Kidney (tissue), 14 donors: ENCODE results near the gene DZIP1. TPM values are rescaled to one million over a fixed set of nuclear protein-coding genes. Genes with fewer than 3 reads are reported as not detected.

Experiments used
- DNase-seq, 5 donors: peaks; one replicate each; pipeline ENCODE4 v3.0.0-alpha.2; 2013 to 2020
- FAIRE-seq: peaks from 2 replicates; lab custom pipeline; 2012; peaks lifted over from hg19 to GRCh38; lab: Jason Lieb, UNC
- H3K27ac ChIP-seq, 2 donors: one replicate each; pipeline ENCODE4 v1.7.0; 2013; ENCODE audit warnings: low read depth in 2 of 2, low read length in 2 of 2, inconsistent platforms in 1 of 2
- H3K27me3 ChIP-seq: one replicate; pipeline ENCODE4 v1.7.1; 2013; ENCODE audit warnings: low read length, inconsistent platforms; ENCODE audit not compliant: control insufficient read depth, insufficient read depth
- H3K36me3 ChIP-seq, 3 donors: one replicate each; pipeline versions ENCODE4 v1.7.0 to v1.7.1; 2013; ENCODE audit warnings: low read length in 3 of 3, control low read depth in 1 of 3, inconsistent platforms in 1 of 3; ENCODE audit not compliant: insufficient read depth in 3 of 3, control insufficient read depth in 2 of 3
- H3K4me1 ChIP-seq, 3 donors: one replicate each; pipeline versions ENCODE4 v1.7.0 to v1.7.1; 2013; ENCODE audit warnings: low read length in 3 of 3, inconsistent platforms in 1 of 3, low read depth in 1 of 3; ENCODE audit not compliant: control insufficient read depth in 2 of 3, insufficient read depth in 2 of 3
- H3K4me3 ChIP-seq, 3 donors: one replicate each; pipeline versions ENCODE4 v1.7.0 to v1.8.1; 2013; ENCODE audit warnings: low read length in 3 of 3, control low read depth in 1 of 3, inconsistent platforms in 1 of 3
- H3K9ac ChIP-seq, 3 donors: one replicate each; pipeline versions ENCODE4 v1.7.0 to v1.7.1; 2013; ENCODE audit warnings: low read length in 3 of 3, control low read depth in 1 of 3, inconsistent platforms in 1 of 3
- H3K9me3 ChIP-seq, 3 donors: one replicate each; pipeline versions ENCODE4 v1.7.0 to v1.7.1; 2013; ENCODE audit warnings: low read length in 3 of 3, control low read depth in 1 of 3, inconsistent platforms in 1 of 3; ENCODE audit not compliant: control insufficient read depth in 2 of 3, insufficient read depth in 1 of 3
- CTCF ChIP-seq: IDR thresholded peaks from 3 replicates; pipeline ENCODE4 v1.5.1; 2012; ENCODE audit warnings: mild to moderate bottlenecking, moderate library complexity, borderline replicate concordance; ENCODE audit not compliant: insufficient read depth; ENCODE audit errors: extremely low read depth
- intact Hi-C: fragments of 100-400 bp; cut with DNase I; formaldehyde crosslinking; loops from one replicate; pipeline ENCODE4 v1.11.1; 2022
- polyA plus RNA-seq: library from polyadenylated mRNA; stranded (reverse); fragments of 350-450 nt; fragmentation: Illumina TruSeq; extraction: RNeasy Lipid Tissue Mini Kit (QIAGEN cat#74804); gene quantifications from one replicate; pipeline ENCODE4 v1.2.3, GENCODE V29; 2014; ENCODE audit warnings: low read depth, low replicate concordance; ENCODE audit not compliant: insufficient read depth
- total RNA-seq: library from RNA; stranded (reverse); fragmentation: NEBNext Ultra II Directional; extraction: Animal tissue kit (Norgen Biotek cat#: 25700); gene quantifications from one replicate; pipeline ENCODE4 v1.2.1, GENCODE V29; 2021
- donor health status: control.
- donor health status: control.
- donor health status: control.
- donor health status: control.
- donor health status: control.
- donor health status: DM: yes; HTN: yes; CAD: no.
- donor health status: Normal renal cell carcinoma (clear cell type).

Gene DZIP1
- total and polyA plus RNA-seq, 2 donors from 2014 or later: 26.7 to 41.4 TPM

DNA sequence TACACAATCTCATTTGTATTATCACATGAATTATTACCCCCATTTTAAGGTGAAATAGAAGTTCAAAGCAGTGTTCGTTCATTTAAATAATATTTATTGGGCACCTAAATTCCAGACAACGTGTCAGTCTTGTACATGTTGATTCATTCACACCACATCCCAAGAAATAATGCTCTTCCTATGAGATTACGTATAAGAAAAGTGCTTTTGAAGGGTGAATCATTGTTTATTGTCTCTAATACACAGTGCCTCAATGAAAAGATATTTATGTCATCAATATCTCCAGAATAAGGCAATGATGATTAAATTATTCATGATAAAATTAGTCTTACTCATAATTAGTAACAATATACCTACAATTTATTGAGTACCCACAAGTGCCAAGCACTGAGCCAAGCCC lies 56.4 kb downstream of the DZIP1 start:
- Histone ChIP-seq H3K36me3 (peaks cover 8 to 17% (median 9%) of the 10 kb centered on the region in 3 donors), H3K9ac (no peak overlapping the region), H3K9me3 (no peaks in the 10 kb centered on the region), H3K4me3 (no peak overlapping the region), H3K4me1 (no peaks in the 10 kb centered on the region), H3K27me3 (no peaks in the 10 kb centered on the region), H3K27ac (no peak overlapping the region)
- no peak for TF ChIP-seq CTCF
- intact Hi-C loops: no loop called here
- no peak for FAIRE-seq
- no peak for DNase-seq

DNA sequence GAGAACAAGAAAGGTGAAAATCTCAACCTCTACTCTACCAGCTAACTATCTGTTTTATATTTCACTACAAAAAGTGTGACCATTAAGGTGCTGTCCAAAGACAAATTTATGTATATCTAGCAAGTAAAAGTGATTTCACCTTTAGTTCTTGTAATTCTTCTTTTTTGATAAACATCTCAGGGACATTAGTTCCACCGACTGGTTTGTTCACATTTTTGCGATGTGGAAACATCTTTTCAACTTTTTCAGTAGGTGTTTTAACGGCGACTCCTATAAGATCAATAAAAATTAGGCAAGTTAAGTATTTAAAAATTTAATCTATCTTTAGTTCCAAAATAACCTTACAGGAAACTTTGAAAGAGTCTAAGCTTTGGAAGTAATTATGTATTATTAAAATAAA lies 58.6 kb downstream of the DZIP1 start:
- H3K27me3 ChIP-seq: no peaks in the 10 kb centered on the region
- H3K4me3 ChIP-seq: no peak overlapping the region
- H3K36me3 ChIP-seq: peaks cover 7 to 20% (median 9%) of the 10 kb centered on the region in 3 donors
- DNase-seq (no peak), FAIRE-seq (no peak)
- no peak overlapping the region for H3K9ac ChIP-seq
- intact Hi-C loops: no loop called here
- no peaks in the 10 kb centered on the region for H3K4me1 ChIP-seq
- no peaks in the 10 kb centered on the region for H3K9me3 ChIP-seq
- TF ChIP-seq CTCF: no peak
- H3K27ac ChIP-seq: no peak overlapping the region

DNA sequence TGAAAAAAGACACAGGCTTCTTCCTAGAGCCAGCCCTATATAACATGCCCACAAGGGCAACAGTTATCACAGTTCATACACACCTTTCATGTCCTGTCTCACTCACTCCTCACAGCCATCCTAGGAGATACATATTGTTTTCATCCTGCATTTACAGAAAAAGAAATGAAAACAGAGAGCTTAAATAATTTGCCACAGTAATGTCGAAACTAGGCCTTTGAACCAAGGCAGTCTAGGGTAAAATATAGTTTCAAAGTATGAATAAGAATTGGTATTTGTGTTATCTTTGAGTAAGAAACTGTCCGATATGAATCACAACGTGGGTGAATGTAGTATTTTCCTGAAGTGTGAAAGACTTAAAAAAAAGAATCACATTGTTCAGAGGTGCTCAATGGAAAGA lies 65.2 kb downstream of the DZIP1 start:
- Histone ChIP-seq H3K9ac (no peak overlapping the region), H3K36me3 (peaks cover 3 to 21% (median 4%) of the 10 kb centered on the region in 3 donors), H3K9me3 (no peaks in the 10 kb centered on the region), H3K27me3 (no peaks in the 10 kb centered on the region), H3K27ac (no peak overlapping the region), H3K4me1 (no peaks in the 10 kb centered on the region), H3K4me3 (no peak overlapping the region)
- intact Hi-C loops: no loop called here
- FAIRE-seq (no peak), DNase-seq (no peak)
- no peak for TF ChIP-seq CTCF

DNA sequence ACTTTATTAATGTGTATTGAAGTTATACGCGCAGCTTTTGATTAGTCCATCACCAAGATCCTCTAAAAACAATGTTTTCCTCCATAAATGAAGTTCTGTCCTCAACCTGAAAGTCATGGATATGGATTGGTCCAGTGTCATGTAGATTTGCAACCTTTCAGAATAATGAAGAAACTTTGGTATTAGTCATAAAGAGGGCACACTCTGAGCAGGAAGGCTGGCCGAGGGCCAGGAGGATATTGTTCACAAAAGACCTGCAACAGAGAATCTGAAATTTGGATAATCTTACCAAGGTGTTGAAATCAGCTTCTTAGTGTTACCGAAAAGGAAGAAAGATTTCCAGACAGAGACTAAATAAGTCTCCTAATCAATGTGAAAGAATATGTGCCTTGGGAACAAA lies 71.3 kb downstream of the DZIP1 start:
- no peak overlapping the region for H3K27ac ChIP-seq
- DNase-seq (no peak), FAIRE-seq (no peak)
- no peaks in the 10 kb centered on the region for H3K9me3 ChIP-seq
- peaks cover 0 to 7% (median 0%) of the 10 kb centered on the region in 3 donors for H3K36me3 ChIP-seq
- no peak overlapping the region for H3K4me3 ChIP-seq
- intact Hi-C loops: no loop called here
- no peaks in the 10 kb centered on the region for H3K27me3 ChIP-seq
- TF ChIP-seq CTCF: no peak
- H3K4me1 ChIP-seq: no peaks in the 10 kb centered on the region
- H3K9ac ChIP-seq: no peak overlapping the region
